ENCODE data around the gene DACT3. TPM values are rescaled to one million over a fixed set of nuclear protein-coding genes. Genes with fewer than 3 reads are reported as not detected.

Gene DACT3
- total and polyA plus RNA-seq, 2 experiments from 2014 or later: 0.78 to 2.6 TPM

DNA sequence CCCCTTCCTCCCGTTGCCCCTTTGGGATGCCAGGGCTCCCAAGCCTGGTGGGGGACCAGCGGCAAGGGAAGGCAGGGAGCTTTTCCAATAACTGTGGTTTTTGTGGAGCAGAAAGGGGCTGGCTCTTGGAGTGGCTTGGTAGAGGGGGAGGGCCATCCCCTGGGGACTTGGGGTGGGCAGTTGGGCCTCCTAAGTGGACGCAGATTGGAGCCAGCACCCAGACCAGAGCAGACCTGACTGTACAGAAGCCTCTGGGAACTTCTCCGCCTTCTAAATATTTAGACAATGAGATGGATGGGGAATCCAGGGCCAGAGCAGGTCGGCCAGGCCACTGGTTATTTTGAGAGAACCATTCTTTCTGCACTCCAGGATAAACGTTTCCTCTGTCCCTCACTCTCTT lies 40.3 kb downstream of the DACT3 start:
- H3K4me1 ChIP-seq (ENCODE audit: insufficient read depth): no peaks in the 10 kb centered on the region; the same call in 1 of the 2 replicates
- no peaks in the 10 kb centered on the region for H4K20me1 ChIP-seq (replicated peaks; ENCODE audit: insufficient read depth)
- Mint-ChIP-seq H3K4me1 (peaks cover 11% of the 10 kb centered on the region), H3K9me3 (no peaks in the 10 kb centered on the region), H3K36me3 (ENCODE audit: low read depth) (no peaks in the 10 kb centered on the region; the same call in 2 of the 3 replicates), H3K4me3 (no peak overlapping the region), H3K27me3 (ENCODE audit: insufficient read depth, low read depth, poor library complexity) (peaks cover 10% of the 10 kb centered on the region), H3K27ac (no peak overlapping the region)
- H2AFZ ChIP-seq: peak overlapping the region; percentile 80; the same call in 1 of the 2 replicates
- no peaks in the 10 kb centered on the region for H3K36me3 ChIP-seq (ENCODE audit: insufficient read depth)
- no peaks in the 10 kb centered on the region for H3K27me3 ChIP-seq (ENCODE audit: insufficient read depth)
- H3K27ac ChIP-seq (ENCODE audit: low read depth): no peak overlapping the region
- ATAC-seq (no peak), DNase-seq (ENCODE audit: low spot score) (no peak)
- no peak overlapping the region; the same call in 1 of the 2 replicates for H3K4me3 ChIP-seq
- H3K4me2 ChIP-seq: no peak overlapping the region
- no peaks in the 10 kb centered on the region for H3F3A ChIP-seq (replicated peaks; ENCODE audit: low read depth)
- TF ChIP-seq ZNF114 (CRISPR knock-in tag; IDR thresholded peaks at IDR 0.05) (no peak), NANOG (IDR thresholded peaks at IDR 0.05; ENCODE audit: borderline replicate concordance) (no peak), EZH2phosphoT487 (IDR thresholded peaks at IDR 0.05; ENCODE audit: unreplicated experiment) (no peak), EZH2 (IDR thresholded peaks at IDR 0.05; ENCODE audit: low read depth, unreplicated experiment) (no peak), JUNB (IDR thresholded peaks at IDR 0.05; ENCODE audit: unreplicated experiment) (no peak), POLR2AphosphoS5 (IDR thresholded peaks at IDR 0.05; ENCODE audit: low read depth) (no peak), ZNF462 (CRISPR knock-in tag; IDR thresholded peaks at IDR 0.05) (no peak), ZNF331 (CRISPR knock-in tag; IDR thresholded peaks at IDR 0.05; ENCODE audit: low read depth) (no peak), STAT1 (IDR thresholded peaks at IDR 0.05; ENCODE audit: unreplicated experiment) (no peak)
- TF ChIP-seq, protein P1, sequence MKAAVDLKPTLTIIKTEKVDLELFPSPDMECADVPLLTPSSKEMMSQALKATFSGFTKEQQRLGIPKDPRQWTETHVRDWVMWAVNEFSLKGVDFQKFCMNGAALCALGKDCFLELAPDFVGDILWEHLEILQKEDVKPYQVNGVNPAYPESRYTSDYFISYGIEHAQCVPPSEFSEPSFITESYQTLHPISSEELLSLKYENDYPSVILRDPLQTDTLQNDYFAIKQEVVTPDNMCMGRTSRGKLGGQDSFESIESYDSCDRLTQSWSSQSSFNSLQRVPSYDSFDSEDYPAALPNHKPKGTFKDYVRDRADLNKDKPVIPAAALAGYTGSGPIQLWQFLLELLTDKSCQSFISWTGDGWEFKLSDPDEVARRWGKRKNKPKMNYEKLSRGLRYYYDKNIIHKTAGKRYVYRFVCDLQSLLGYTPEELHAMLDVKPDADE (IDR thresholded peaks at IDR 0.05): no peak
- TF ChIP-seq, protein P2, sequence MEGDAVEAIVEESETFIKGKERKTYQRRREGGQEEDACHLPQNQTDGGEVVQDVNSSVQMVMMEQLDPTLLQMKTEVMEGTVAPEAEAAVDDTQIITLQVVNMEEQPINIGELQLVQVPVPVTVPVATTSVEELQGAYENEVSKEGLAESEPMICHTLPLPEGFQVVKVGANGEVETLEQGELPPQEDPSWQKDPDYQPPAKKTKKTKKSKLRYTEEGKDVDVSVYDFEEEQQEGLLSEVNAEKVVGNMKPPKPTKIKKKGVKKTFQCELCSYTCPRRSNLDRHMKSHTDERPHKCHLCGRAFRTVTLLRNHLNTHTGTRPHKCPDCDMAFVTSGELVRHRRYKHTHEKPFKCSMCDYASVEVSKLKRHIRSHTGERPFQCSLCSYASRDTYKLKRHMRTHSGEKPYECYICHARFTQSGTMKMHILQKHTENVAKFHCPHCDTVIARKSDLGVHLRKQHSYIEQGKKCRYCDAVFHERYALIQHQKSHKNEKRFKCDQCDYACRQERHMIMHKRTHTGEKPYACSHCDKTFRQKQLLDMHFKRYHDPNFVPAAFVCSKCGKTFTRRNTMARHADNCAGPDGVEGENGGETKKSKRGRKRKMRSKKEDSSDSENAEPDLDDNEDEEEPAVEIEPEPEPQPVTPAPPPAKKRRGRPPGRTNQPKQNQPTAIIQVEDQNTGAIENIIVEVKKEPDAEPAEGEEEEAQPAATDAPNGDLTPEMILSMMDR (conservative IDR thresholded peaks at IDR 0.05; ENCODE audit: low read depth in 2 of 2): no peak
- H3K79me2 ChIP-seq (replicated peaks; ENCODE audit: insufficient read depth): no peaks in the 10 kb centered on the region
- H3K9me2 ChIP-seq (ENCODE audit: insufficient read depth): no peaks in the 10 kb centered on the region

All from GM23338 (cell line).